HepG2 (cell line): ENCODE data around the gene HDAC10. TPM values are rescaled to one million over a fixed set of nuclear protein-coding genes. Genes with fewer than 3 reads are reported as not detected.
A peak's percentile ranks its signal among the peaks of the same experiment; 100 is the strongest.

Source experiments
- CC2D1A ChIP-seq: sonication (generic); formaldehyde crosslinking; IDR thresholded peaks from 2 replicates; pipeline ENCODE4 v1.8.1; 2023; ENCODE audit warnings: mild to moderate bottlenecking, missing genetic modification reagents
- FOSL1 ChIP-seq: sonication (generic); formaldehyde crosslinking; IDR thresholded peaks from 2 replicates; pipeline ENCODE4 v1.9.0; 2021; ENCODE audit warnings: missing genetic modification reagents, borderline replicate concordance
- HNRNPL ChIP-seq: fragments of 200-400 bp; formaldehyde crosslinking; IDR thresholded peaks from 2 replicates; pipeline ENCODE4 v1.6.1; 2017; ENCODE audit warnings: mild to moderate bottlenecking, low read depth, low read length
- HOXA3 ChIP-seq: sonication (generic); formaldehyde crosslinking; IDR thresholded peaks from 2 replicates; pipeline ENCODE4 v1.5.0; 2020; ENCODE audit warnings: missing genetic modification reagents
- NFATC3 ChIP-seq: sonication (generic); formaldehyde crosslinking; IDR thresholded peaks from 2 replicates; pipeline ENCODE4 v1.5.1; 2020; ENCODE audit warnings: mild to moderate bottlenecking, missing genetic modification reagents
- SRF ChIP-seq: IDR thresholded peaks from 2 replicates; pipeline ENCODE4 v1.6.1; 2011; ENCODE audit warnings: mild to moderate bottlenecking, low read depth, low read length, moderate library complexity
- polyA plus RNA-seq, 8 experiments: library from polyadenylated mRNA; depleted of rRNA in 3 of 8; stranded (reverse) in 7 of 8; unstranded in 1 of 8; fragments of >200 nt; fragmentation: Illumina TruSeq in 4 of 8; extraction: Trizol in 4 of 8; gene quantifications; 2 replicates each; pipeline versions ENCODE4 v1.2.1 to v1.2.3, GENCODE V29; 2011 to 2016; ENCODE audit warnings: low read depth in 4 of 8, missing spikeins in 1 of 8, mixed read lengths in 1 of 8; ENCODE audit not compliant: insufficient read depth in 1 of 8
- total RNA-seq, 5 experiments: library from RNA; depleted of rRNA; stranded (reverse); fragments of >200 nt; fragmentation: Illumina TruSeq; extraction: Trizol; gene quantifications; 2 replicates each; pipeline ENCODE4 v1.2.3, GENCODE V29; 2016; ENCODE audit warnings: low read depth in 1 of 5
- TF ChIP-seq, protein P1 (sequence below): sonication (generic); formaldehyde crosslinking; IDR thresholded peaks from 2 replicates; pipeline ENCODE4 v1.9.0; 2021; ENCODE audit warnings: mild to moderate bottlenecking, missing genetic modification reagents
- TF ChIP-seq, protein P2 (sequence below): sonication (generic); formaldehyde crosslinking; IDR thresholded peaks from 2 replicates; pipeline ENCODE4 v1.4.0; 2020; ENCODE audit warnings: mild to moderate bottlenecking, missing genetic modification reagents, borderline replicate concordance
- TF ChIP-seq, protein P3 (sequence below): sonication (generic); formaldehyde crosslinking; IDR thresholded peaks from 2 replicates; pipeline ENCODE4 v1.8.0; 2022; ENCODE audit warnings: mild to moderate bottlenecking, missing genetic modification reagents, borderline replicate concordance
- TF ChIP-seq, protein P4 (sequence below): sonication (generic); formaldehyde crosslinking; IDR thresholded peaks from 2 replicates; pipeline ENCODE4 v1.5.1; 2020; ENCODE audit warnings: missing genetic modification reagents, mild to moderate bottlenecking, borderline replicate concordance
- TF ChIP-seq, protein P5 (sequence below): sonication (generic); formaldehyde crosslinking; IDR thresholded peaks from 2 replicates; pipeline ENCODE4 v1.4.0; 2020; ENCODE audit warnings: missing genetic modification reagents, mild to moderate bottlenecking, borderline replicate concordance

HDAC10 gene
- total and polyA plus RNA-seq, 2 of the 13 experiments (the other 11 are each of a cell fraction or from before 2014, with no cell fraction given), result 13.9 to 14.9 TPM

DNA sequence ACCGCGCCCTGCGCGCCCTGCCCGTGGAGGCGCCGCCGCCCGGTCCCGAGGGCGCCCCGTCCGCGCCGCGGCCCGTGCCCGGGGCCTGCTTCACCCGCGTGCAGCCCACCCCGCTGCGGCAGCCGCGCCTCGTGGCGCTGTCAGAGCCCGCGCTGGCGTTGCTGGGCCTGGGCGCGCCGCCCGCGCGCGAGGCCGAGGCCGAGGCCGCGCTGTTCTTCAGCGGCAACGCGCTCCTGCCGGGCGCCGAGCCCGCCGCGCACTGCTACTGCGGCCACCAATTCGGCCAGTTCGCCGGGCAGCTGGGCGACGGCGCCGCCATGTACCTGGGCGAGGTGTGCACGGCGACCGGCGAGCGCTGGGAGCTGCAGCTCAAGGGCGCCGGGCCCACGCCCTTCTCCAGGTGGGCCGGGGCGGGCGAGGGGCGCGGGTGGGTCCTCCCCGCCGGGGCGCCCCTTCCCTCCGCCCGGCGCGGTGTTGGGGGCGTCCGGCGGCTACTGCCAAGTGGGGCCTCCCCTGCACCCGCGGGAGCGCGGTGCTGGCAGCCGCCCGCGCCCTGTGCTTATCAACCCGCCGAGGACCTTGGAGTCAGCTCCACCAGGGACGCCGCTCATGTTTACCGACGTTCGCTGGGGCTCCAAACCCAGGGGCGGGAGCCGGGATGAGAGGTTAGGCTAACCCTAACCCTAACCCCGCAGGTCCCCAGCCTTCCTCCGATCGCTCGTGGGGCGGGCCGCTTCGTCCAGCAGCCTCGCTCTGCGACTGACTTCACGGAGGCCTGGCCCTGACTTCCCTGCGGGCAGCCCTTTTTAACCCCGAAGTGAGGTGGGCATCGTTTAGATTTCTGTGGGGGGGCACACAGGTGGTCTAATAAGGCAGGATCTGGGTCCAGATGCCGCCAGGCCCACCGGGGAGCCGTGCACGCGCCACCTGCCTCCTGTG is 49.6 kb downstream of the HDAC10 start (continued):
- TF ChIP-seq, protein P1, sequence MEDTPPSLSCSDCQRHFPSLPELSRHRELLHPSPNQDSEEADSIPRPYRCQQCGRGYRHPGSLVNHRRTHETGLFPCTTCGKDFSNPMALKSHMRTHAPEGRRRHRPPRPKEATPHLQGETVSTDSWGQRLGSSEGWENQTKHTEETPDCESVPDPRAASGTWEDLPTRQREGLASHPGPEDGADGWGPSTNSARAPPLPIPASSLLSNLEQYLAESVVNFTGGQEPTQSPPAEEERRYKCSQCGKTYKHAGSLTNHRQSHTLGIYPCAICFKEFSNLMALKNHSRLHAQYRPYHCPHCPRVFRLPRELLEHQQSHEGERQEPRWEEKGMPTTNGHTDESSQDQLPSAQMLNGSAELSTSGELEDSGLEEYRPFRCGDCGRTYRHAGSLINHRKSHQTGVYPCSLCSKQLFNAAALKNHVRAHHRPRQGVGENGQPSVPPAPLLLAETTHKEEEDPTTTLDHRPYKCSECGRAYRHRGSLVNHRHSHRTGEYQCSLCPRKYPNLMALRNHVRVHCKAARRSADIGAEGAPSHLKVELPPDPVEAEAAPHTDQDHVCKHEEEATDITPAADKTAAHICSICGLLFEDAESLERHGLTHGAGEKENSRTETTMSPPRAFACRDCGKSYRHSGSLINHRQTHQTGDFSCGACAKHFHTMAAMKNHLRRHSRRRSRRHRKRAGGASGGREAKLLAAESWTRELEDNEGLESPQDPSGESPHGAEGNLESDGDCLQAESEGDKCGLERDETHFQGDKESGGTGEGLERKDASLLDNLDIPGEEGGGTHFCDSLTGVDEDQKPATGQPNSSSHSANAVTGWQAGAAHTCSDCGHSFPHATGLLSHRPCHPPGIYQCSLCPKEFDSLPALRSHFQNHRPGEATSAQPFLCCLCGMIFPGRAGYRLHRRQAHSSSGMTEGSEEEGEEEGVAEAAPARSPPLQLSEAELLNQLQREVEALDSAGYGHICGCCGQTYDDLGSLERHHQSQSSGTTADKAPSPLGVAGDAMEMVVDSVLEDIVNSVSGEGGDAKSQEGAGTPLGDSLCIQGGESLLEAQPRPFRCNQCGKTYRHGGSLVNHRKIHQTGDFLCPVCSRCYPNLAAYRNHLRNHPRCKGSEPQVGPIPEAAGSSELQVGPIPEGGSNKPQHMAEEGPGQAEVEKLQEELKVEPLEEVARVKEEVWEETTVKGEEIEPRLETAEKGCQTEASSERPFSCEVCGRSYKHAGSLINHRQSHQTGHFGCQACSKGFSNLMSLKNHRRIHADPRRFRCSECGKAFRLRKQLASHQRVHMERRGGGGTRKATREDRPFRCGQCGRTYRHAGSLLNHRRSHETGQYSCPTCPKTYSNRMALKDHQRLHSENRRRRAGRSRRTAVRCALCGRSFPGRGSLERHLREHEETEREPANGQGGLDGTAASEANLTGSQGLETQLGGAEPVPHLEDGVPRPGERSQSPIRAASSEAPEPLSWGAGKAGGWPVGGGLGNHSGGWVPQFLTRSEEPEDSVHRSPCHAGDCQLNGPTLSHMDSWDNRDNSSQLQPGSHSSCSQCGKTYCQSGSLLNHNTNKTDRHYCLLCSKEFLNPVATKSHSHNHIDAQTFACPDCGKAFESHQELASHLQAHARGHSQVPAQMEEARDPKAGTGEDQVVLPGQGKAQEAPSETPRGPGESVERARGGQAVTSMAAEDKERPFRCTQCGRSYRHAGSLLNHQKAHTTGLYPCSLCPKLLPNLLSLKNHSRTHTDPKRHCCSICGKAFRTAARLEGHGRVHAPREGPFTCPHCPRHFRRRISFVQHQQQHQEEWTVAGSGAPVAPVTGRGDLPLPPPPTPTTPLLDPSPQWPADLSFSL (CRISPR knock-in tag), result no peak
- TF ChIP-seq FOSL1 (CRISPR knock-in tag) (no peak), HOXA3 (CRISPR knock-in tag) (no peak; the same call in 1 of the 2 replicates), NFATC3 (CRISPR knock-in tag) (no peak), HNRNPL (0 out of 2 replicates have a peak, but pooled peaks have one; percentile 16), SRF (no peak), CC2D1A (CRISPR knock-in tag) (no peak)
- TF ChIP-seq, protein P2, sequence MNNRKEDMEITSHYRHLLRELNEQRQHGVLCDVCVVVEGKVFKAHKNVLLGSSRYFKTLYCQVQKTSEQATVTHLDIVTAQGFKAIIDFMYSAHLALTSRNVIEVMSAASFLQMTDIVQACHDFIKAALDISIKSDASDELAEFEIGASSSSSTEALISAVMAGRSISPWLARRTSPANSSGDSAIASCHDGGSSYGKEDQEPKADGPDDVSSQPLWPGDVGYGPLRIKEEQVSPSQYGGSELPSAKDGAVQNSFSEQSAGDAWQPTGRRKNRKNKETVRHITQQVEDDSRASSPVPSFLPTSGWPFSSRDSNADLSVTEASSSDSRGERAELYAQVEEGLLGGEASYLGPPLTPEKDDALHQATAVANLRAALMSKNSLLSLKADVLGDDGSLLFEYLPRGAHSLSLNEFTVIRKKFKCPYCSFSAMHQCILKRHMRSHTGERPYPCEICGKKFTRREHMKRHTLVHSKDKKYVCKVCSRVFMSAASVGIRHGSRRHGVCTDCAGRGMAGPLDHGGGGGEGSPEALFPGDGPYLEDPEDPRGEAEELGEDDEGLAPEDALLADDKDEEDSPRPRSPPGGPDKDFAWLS (CRISPR knock-in tag), result no peak
- TF ChIP-seq, protein P3, sequence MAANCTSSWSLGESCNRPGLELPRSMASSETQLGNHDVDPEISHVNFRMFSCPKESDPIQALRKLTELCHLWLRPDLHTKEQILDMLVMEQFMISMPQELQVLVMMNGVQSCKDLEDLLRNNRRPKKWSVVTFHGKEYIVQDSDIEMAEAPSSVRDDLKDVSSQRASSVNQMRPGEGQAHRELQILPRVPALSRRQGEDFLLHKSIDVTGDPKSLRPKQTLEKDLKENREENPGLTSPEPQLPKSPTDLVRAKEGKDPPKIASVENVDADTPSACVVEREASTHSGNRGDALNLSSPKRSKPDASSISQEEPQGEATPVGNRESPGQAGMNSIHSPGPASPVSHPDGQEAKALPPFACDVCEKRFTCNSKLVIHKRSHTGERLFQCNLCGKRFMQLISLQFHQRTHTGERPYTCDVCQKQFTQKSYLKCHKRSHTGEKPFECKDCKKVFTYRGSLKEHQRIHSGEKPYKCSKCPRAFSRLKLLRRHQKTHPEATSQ, result no peak
- TF ChIP-seq, protein P4, sequence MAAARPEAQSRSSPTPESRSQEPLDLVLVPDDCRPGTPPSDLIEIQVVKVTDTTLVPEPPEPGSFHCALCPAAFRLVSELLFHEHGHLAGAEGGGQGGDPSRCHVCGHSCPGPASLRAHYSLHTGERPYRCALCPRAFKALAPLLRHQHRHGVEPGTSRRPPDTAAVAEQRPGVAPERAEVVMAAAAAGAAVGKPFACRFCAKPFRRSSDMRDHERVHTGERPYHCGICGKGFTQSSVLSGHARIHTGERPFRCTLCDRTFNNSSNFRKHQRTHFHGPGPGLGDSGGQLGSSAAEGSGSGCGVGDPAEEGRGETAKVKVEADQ (CRISPR knock-in tag), result no peak; the same call in 1 of the 2 replicates
- TF ChIP-seq, protein P5, sequence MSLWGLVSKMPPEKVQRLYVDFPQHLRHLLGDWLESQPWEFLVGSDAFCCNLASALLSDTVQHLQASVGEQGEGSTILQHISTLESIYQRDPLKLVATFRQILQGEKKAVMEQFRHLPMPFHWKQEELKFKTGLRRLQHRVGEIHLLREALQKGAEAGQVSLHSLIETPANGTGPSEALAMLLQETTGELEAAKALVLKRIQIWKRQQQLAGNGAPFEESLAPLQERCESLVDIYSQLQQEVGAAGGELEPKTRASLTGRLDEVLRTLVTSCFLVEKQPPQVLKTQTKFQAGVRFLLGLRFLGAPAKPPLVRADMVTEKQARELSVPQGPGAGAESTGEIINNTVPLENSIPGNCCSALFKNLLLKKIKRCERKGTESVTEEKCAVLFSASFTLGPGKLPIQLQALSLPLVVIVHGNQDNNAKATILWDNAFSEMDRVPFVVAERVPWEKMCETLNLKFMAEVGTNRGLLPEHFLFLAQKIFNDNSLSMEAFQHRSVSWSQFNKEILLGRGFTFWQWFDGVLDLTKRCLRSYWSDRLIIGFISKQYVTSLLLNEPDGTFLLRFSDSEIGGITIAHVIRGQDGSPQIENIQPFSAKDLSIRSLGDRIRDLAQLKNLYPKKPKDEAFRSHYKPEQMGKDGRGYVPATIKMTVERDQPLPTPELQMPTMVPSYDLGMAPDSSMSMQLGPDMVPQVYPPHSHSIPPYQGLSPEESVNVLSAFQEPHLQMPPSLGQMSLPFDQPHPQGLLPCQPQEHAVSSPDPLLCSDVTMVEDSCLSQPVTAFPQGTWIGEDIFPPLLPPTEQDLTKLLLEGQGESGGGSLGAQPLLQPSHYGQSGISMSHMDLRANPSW (CRISPR knock-in tag), result no peak
